Loucy (cell line): ENCODE measurements around the gene RNMT.

Experiments used
- EZH2phosphoT487 ChIP-seq: fragments of 200-600 bp; IDR thresholded peaks from 2 replicates; pipeline ENCODE4 v1.6.1; 2018; ENCODE audit warnings: antibody characterized with exemption, mild to moderate bottlenecking, moderate library complexity, borderline replicate concordance
- TF ChIP-seq, protein P1 (sequence below): fragments of 200-600 bp; sonication (generic); conservative IDR thresholded peaks from 2 replicates; pipeline ENCODE4 v1.5.1; 2014; ENCODE audit warnings: mild to moderate bottlenecking, antibody characterized with exemption, low read length

DNA sequence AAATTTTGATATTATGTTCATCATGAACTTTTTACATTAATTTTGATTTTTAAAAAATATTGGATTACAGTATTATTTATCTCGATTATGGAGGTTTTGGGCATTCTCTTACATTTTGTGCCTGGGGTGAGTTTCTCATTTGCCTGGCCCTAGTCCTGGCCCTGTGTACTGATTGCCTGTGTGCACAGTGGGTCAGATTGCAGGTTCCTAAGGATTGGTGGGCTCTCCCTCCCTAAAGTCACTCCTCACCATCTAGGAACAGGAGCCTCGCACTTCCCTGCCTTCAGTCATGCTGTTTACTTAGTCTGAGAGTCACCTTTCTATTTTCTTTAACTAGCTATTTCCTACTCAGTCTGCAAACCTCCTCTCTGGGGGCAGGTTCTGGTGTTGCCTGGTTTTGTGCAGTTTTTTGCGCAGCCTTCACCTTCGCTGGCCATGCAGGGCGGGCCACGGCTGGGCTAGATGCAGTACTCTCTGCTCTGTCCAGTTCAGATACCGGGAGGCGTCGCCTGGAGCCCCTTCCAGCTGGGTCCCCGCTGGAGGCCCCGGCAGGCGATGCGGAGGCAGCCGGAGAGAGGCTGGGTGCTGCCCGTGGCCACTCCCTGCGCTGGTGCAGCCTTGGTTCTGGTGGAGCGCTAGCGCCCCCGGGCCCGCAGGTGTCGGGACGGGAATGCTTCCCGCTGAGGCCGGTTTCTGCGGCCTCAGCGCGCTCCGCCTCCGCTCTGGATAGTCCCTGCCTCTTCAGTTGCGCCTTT lies 74.2 kb downstream of the RNMT start:
- TF ChIP-seq, protein P1, sequence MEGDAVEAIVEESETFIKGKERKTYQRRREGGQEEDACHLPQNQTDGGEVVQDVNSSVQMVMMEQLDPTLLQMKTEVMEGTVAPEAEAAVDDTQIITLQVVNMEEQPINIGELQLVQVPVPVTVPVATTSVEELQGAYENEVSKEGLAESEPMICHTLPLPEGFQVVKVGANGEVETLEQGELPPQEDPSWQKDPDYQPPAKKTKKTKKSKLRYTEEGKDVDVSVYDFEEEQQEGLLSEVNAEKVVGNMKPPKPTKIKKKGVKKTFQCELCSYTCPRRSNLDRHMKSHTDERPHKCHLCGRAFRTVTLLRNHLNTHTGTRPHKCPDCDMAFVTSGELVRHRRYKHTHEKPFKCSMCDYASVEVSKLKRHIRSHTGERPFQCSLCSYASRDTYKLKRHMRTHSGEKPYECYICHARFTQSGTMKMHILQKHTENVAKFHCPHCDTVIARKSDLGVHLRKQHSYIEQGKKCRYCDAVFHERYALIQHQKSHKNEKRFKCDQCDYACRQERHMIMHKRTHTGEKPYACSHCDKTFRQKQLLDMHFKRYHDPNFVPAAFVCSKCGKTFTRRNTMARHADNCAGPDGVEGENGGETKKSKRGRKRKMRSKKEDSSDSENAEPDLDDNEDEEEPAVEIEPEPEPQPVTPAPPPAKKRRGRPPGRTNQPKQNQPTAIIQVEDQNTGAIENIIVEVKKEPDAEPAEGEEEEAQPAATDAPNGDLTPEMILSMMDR = peak; percentile 27; the same call in 1 of the 2 replicates
- TF ChIP-seq EZH2phosphoT487 = no peak
